Measurements from ENCODE around the gene LRRC26.

The LRRC26 gene

GRCh38 chr9:137169896-137170358 lies at the start of gene LRRC26:
Gene LRRC26, minus strand, starts transcription at chr9:137170051. Its CDS starts 108 bp downstream, at chr9:137169943.
- DNase-seq = no peak

- no peak for DNase-seq
These were observed 49.0 kb upstream of the LRRC26 start for GRCh38 chr9:137218754-137219271.

GRCh38 chr9:137218212-137218753 lies 48.4 kb upstream of the LRRC26 start:
- DNase-seq = no peak

- DNase-seq = no peak
These were observed 47.7 kb upstream of the LRRC26 start for GRCh38 chr9:137217276-137218211.

- no peak for DNase-seq
These were observed 46.5 kb upstream of the LRRC26 start for GRCh38 chr9:137216188-137216965.

- DNase-seq = no peak
These were observed 45.5 kb upstream of the LRRC26 start for GRCh38 chr9:137215196-137215986.

GRCh38 chr9:137214620-137215019 lies 44.8 kb upstream of the LRRC26 start:
- no peak for DNase-seq

GRCh38 chr9:137213160-137214060 lies 43.6 kb upstream of the LRRC26 start:
- DNase-seq = no peak

- no peak for DNase-seq
These were observed 42.7 kb upstream of the LRRC26 start for GRCh38 chr9:137212520-137212919.

- no peak for DNase-seq
These were observed 41.7 kb upstream of the LRRC26 start for GRCh38 chr9:137211532-137211931.

GRCh38 chr9:137206602-137207001 lies 36.8 kb upstream of the LRRC26 start:
- DNase-seq = no peak

- DNase-seq = peak; percentile 84
These were observed 35.5 kb upstream of the LRRC26 start, which contains the start of the genes NDOR1 and TMEM203 for GRCh38 chr9:137205126-137206069. Gene NDOR1, plus strand, starts transcription at chr9:137205700. Its CDS starts 78 bp downstream, at chr9:137205778. Gene TMEM203, minus strand, starts transcription at chr9:137205648. Its CDS starts 234 bp downstream, at chr9:137205414.

GRCh38 chr9:137204731-137205125 lies 34.9 kb upstream of the LRRC26 start:
- no peak for DNase-seq

GRCh38 chr9:137202966-137203365 lies 33.1 kb upstream of the LRRC26 start:
- DNase-seq = no peak

GRCh38 chr9:137201205-137201868 lies 31.5 kb upstream of the LRRC26 start:
- DNase-seq = no peak

GRCh38 chr9:137200311-137201204 lies 30.7 kb upstream of the LRRC26 start, which contains the start of gene TPRN:
Gene TPRN, minus strand, starts transcription at chr9:137200741. Its CDS starts 30 bp downstream, at chr9:137200711.
- peak; percentile 97 for DNase-seq

GRCh38 chr9:137199411-137200121 lies 29.7 kb upstream of the LRRC26 start:
- no peak for DNase-seq

Data from NK-92 treated with Interleukin-12 subunit alpha and Interleukin-12 subunit beta, amount 100 ng/mL, for 24 hours (cell line).